ENCODE measurements around the gene GMEB2. TPM values are rescaled to one million over a fixed set of nuclear protein-coding genes. Genes with fewer than 3 reads are reported as not detected.

The GMEB2 gene
- total RNA-seq, 1 experiment from 2014 or later = 14.3 TPM

- no peak overlapping the region for H3K4ac ChIP-seq (ENCODE audit: low read depth, low read length)
- Mint-ChIP-seq H3K4me1 (peaks cover 5 to 13% of the 10 kb centered on the region in 2 experiments), H3K9me3 (no peaks in the 10 kb centered on the region), H3K4me3 (no peak overlapping the region), H3K27ac (no peak overlapping the region), H3K36me3 (ENCODE audit: insufficient read depth in 1 of 3, low read depth in 3 of 3) (no peaks in the 10 kb centered on the region), H3K27me3 (ENCODE audit: low read depth) (no peaks in the 10 kb centered on the region)
- no peak overlapping the region for H3K27ac ChIP-seq (ENCODE audit: insufficient read length, low read depth, low read length)
- H2AK5ac ChIP-seq (ENCODE audit: insufficient read length, low read length) = no peak overlapping the region
- H3K9me3 ChIP-seq (ENCODE audit: control insufficient read depth, low read depth, low read length) = no peaks in the 10 kb centered on the region
- H2BK12ac ChIP-seq (ENCODE audit: insufficient read length, low read depth, low read length) = no peak overlapping the region
- H3K79me2 ChIP-seq (ENCODE audit: insufficient read depth, low read length) = no peaks in the 10 kb centered on the region
- no peak overlapping the region for H2BK20ac ChIP-seq (ENCODE audit: low read depth, low read length, poor library complexity, severe bottlenecking)
- no peak overlapping the region for H4K8ac ChIP-seq (replicated peaks; ENCODE audit: insufficient read length, low read depth, low read length)
- no peak overlapping the region for H3K23ac ChIP-seq (ENCODE audit: insufficient read length, low read depth, low read length)
- H3K14ac ChIP-seq (ENCODE audit: insufficient read depth, low read length) = no peak overlapping the region
- H3K27me3 ChIP-seq (ENCODE audit: insufficient read depth, low read length) = no peaks in the 10 kb centered on the region
- no peak for DNase-seq
- no peak overlapping the region for H2AFZ ChIP-seq (ENCODE audit: low read length)
- no peak overlapping the region for H4K5ac ChIP-seq (ENCODE audit: insufficient read length, low read depth, low read length)
- no peak overlapping the region for H2BK15ac ChIP-seq (ENCODE audit: low read depth, low read length)
- H3K56ac ChIP-seq (ENCODE audit: insufficient read length, low read depth, low read length) = no peak overlapping the region
- H2BK5ac ChIP-seq (ENCODE audit: insufficient read length, low read length) = no peak overlapping the region
- no peaks in the 10 kb centered on the region for H3K4me1 ChIP-seq (ENCODE audit: insufficient read depth, low read length)
- WGBS (ENCODE audit: extremely low coverage, insufficient read length, low lambda C conversion rate) = no CpG with 5 or more reads among the region's 10 CpGs
- H3T11ph ChIP-seq (ENCODE audit: low read length) = no peak overlapping the region
- no peak overlapping the region for H3K9ac ChIP-seq (ENCODE audit: extremely low read depth, insufficient read length, low read length)
- H3K79me1 ChIP-seq (ENCODE audit: insufficient read depth, low read depth, low read length, poor library complexity, severe bottlenecking) = no peaks in the 10 kb centered on the region
- no peak overlapping the region for H4K91ac ChIP-seq (ENCODE audit: insufficient read length, low read depth, low read length)
- no peak overlapping the region for H3K18ac ChIP-seq (ENCODE audit: insufficient read length, low read depth, low read length)
- no peak overlapping the region for H3K4me2 ChIP-seq (ENCODE audit: insufficient read depth, insufficient read length, low read length)
- no peak for TF ChIP-seq CTCF (conservative IDR thresholded peaks at IDR 0.05)
- H4K20me1 ChIP-seq (ENCODE audit: control insufficient read depth, insufficient read depth, insufficient read length) = no peaks in the 10 kb centered on the region
- H3K23me2 ChIP-seq (ENCODE audit: insufficient read length, low read depth, low read length, poor library complexity, severe bottlenecking) = no peaks in the 10 kb centered on the region
- H2BK120ac ChIP-seq (ENCODE audit: low read depth, low read length, poor library complexity, severe bottlenecking) = no peak overlapping the region
Observed at GRCh38 chr20:63543131-63543530, 83.8 kb downstream of the GMEB2 start.
